SK-N-SH treated with all-trans-retinoic acid at 6 μM for 48 hours (cell line): ENCODE results near the gene DOK1.

Experiments
- BACH2 ChIP-seq: fragments of 250-450 bp; sonication (Bioruptor Pico); IDR thresholded peaks from 2 replicates; pipeline ENCODE4 v1.9.0; 2021; ENCODE audit warnings: mild to moderate bottlenecking, borderline replicate concordance
- ZFP30 ChIP-seq: fragments of 450-650 bp; formaldehyde crosslinking; IDR thresholded peaks from 2 replicates; pipeline ENCODE4 v1.5.0; 2022; ENCODE audit warnings: mild to moderate bottlenecking, moderate library complexity

- TF ChIP-seq ZFP30 (CRISPR knock-in tag): no peak
- no peak for TF ChIP-seq BACH2 (CRISPR knock-in tag)
These were observed 22.3 kb upstream of the DOK1 start for GRCh38 chr2:74532222-74532621.
